Activated B cell treated with CpG ODN at 0.5 μM for 24 hours (primary cell): ENCODE measurements around the gene GOLIM4. TPM values are rescaled to one million over a fixed set of nuclear protein-coding genes. Genes with fewer than 3 reads are reported as not detected.

Source experiments
- ATAC-seq: fragments of 200-7000 bp; cut with Tn5 transposase; one replicate; pipeline ENCODE4 v1.10.0; 2021; ENCODE audit warnings: low read depth, mild to moderate bottlenecking, moderate library complexity
- CTCF ChIA-PET: fragments of 350-600 bp; sonication (Branson Sonifier 250); formaldehyde crosslinking; loops from one replicate; lab custom pipeline; 2021; ENCODE audit warnings: antibody characterized with exemption; lab: Charles Lee
- POLR2A ChIA-PET: fragments of 350-600 bp; sonication (Branson Sonifier 250); formaldehyde crosslinking; loops from one replicate; lab custom pipeline; 2021; ENCODE audit warnings: antibody characterized with exemption; lab: Charles Lee
- DNase-seq: peaks from one replicate; pipeline ENCODE4 v3.0.0; 2022
- H3K27ac Mint-ChIP-seq: one replicate; pipeline ENCODE4 v1.8.0; 2020; ENCODE audit warnings: mixed read lengths
- H3K27me3 Mint-ChIP-seq: one replicate; pipeline ENCODE4 v1.8.0; 2021; ENCODE audit warnings: mixed read lengths
- H3K36me3 Mint-ChIP-seq: one replicate; pipeline ENCODE4 v1.8.0; 2021; ENCODE audit warnings: low read depth, mixed read lengths
- H3K4me1 Mint-ChIP-seq: one replicate; pipeline ENCODE4 v1.8.0; 2021; ENCODE audit warnings: mixed read lengths
- H3K4me3 Mint-ChIP-seq: one replicate; pipeline ENCODE4 v1.8.0; 2020; ENCODE audit warnings: mild to moderate bottlenecking, mixed read lengths
- H3K9me3 Mint-ChIP-seq: one replicate; pipeline ENCODE4 v1.8.0; 2020; ENCODE audit warnings: mixed read lengths
- CTCF ChIP-seq: fragments of 200-600 bp; IDR thresholded peaks from one replicate; pipeline ENCODE4 v1.8.0; 2022; ENCODE audit warnings: antibody characterized with exemption, mild to moderate bottlenecking
- intact Hi-C: fragments of 100-400 bp; cut with micrococcal nuclease; formaldehyde crosslinking; loops from one replicate; pipeline ENCODE4 v1.15.1; 2024
- total RNA-seq: library from RNA; stranded (reverse); gene quantifications from 2 replicates; pipeline ENCODE4 v1.2.3, GENCODE V29; 2022

GOLIM4 gene
- total RNA-seq, 1 donor from 2014 or later, result 8.5 TPM

DNA sequence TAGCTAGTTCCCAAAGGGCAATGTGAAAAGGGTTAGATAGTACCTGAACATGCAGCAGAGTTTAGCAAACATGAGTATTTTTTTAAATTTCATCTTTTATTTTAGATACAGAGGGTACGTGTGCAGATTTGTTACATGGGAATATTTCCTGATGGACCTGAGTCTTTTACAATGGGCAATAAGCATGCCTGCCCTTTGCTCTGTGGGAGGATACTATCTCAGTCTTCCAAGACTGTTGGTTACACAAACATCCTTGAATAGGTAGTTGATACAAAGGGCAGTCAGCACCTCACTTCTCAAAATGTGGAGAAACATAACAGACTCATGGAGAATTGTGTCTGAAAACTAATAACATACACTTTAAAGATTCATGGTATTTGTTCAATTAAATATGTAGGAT lies 103.3 kb downstream of the GOLIM4 start:
- no peak for TF ChIP-seq CTCF
- CTCF ChIA-PET, result no interaction called here
- intact Hi-C loops, result no loop called here
- Mint-ChIP-seq H3K9me3 (no peaks in the 10 kb centered on the region), H3K36me3 (no peaks in the 10 kb centered on the region), H3K27ac (no peak overlapping the region), H3K4me1 (no peaks in the 10 kb centered on the region), H3K4me3 (no peak overlapping the region), H3K27me3 (no peaks in the 10 kb centered on the region)
- ATAC-seq (no peak), DNase-seq (no peak)
- POLR2A ChIA-PET, result no interaction called here

DNA sequence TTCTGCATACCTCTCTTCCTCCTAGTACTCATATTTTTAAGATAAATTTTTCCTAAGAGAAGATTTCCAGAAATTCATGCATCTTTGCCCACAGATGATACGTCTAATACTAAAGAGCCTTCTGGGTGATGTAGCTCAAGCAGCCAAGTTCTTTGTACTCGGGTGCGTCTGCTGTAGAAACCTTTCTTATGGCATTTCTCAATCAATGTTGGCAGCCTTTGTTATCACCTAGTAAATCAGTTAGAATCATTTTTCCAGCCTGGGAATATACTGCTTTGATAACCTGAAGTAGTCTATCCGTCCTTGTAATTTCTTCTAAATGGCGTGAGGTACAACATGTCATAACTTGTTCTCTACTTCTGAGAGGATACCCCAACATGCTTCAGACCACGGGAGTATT lies 104.5 kb downstream of the GOLIM4 start:
- Mint-ChIP-seq H3K9me3 (no peaks in the 10 kb centered on the region), H3K4me3 (no peak overlapping the region), H3K27ac (no peak overlapping the region), H3K27me3 (peaks cover 3% of the 10 kb centered on the region), H3K36me3 (no peaks in the 10 kb centered on the region), H3K4me1 (no peaks in the 10 kb centered on the region)
- ChIA-PET CTCF (no interaction called here), POLR2A (no interaction called here)
- DNase-seq (no peak), ATAC-seq (no peak)
- no peak for TF ChIP-seq CTCF
- intact Hi-C loops, result no loop called here

- DNase-seq, result no peak
- TF ChIP-seq CTCF, result no peak
- Mint-ChIP-seq H3K36me3 (no peaks in the 10 kb centered on the region), H3K27me3 (peaks cover 6% of the 10 kb centered on the region), H3K27ac (no peak overlapping the region), H3K9me3 (no peaks in the 10 kb centered on the region), H3K4me3 (no peak overlapping the region), H3K4me1 (no peaks in the 10 kb centered on the region)
- no peak for ATAC-seq
- ChIA-PET CTCF (no interaction called here), POLR2A (no interaction called here)
- intact Hi-C loops, result no loop called here
Observed at GRCh38 chr3:167989999-167990398, 105.7 kb downstream of the GOLIM4 start.

GRCh38 chr3:167989066-167989465 lies 106.7 kb downstream of the GOLIM4 start:
- H3K4me1 Mint-ChIP-seq, result no peaks in the 10 kb centered on the region
- H3K9me3 Mint-ChIP-seq, result no peaks in the 10 kb centered on the region
- TF ChIP-seq CTCF, result no peak
- ChIA-PET CTCF (no interaction called here), POLR2A (no interaction called here)
- no peaks in the 10 kb centered on the region for H3K36me3 Mint-ChIP-seq
- no peak overlapping the region for H3K27ac Mint-ChIP-seq
- ATAC-seq (no peak), DNase-seq (no peak)
- H3K27me3 Mint-ChIP-seq, result peaks cover 6% of the 10 kb centered on the region
- H3K4me3 Mint-ChIP-seq, result no peak overlapping the region
- intact Hi-C loops, result no loop called here

- no peaks in the 10 kb centered on the region for H3K36me3 Mint-ChIP-seq
- H3K9me3 Mint-ChIP-seq, result no peaks in the 10 kb centered on the region
- POLR2A ChIA-PET, result no interaction called here
- DNase-seq (no peak), ATAC-seq (no peak)
- peaks cover 6% of the 10 kb centered on the region for H3K27me3 Mint-ChIP-seq
- no peak for TF ChIP-seq CTCF
- no peak overlapping the region for H3K27ac Mint-ChIP-seq
- CTCF ChIA-PET, result no interaction called here
- no peak overlapping the region for H3K4me3 Mint-ChIP-seq
- intact Hi-C loops, result no loop called here
- no peaks in the 10 kb centered on the region for H3K4me1 Mint-ChIP-seq
Observed at GRCh38 chr3:167983583-167983982, 112.1 kb downstream of the GOLIM4 start.
